Chondrocyte (in vitro differentiated cells): Measurements from ENCODE around the gene UPK1B. TPM values are rescaled to one million over a fixed set of nuclear protein-coding genes. Genes with fewer than 3 reads are reported as not detected.

ENCODE experiments used
- DNase-seq: peaks from one replicate; pipeline ENCODE4 v3.0.0; 2021; ENCODE audit warnings: mixed read lengths, low spot score
- H3K27ac Mint-ChIP-seq: one replicate; pipeline ENCODE4 v1.8.0; 2021; ENCODE audit warnings: mild to moderate bottlenecking, moderate library complexity, mixed read lengths; ENCODE audit not compliant: unreplicated experiment
- H3K27me3 Mint-ChIP-seq: 2 replicates; pipeline ENCODE4 v1.8.0; 2021; ENCODE audit warnings: low read depth, mixed read lengths
- H3K36me3 Mint-ChIP-seq: 2 replicates; pipeline ENCODE4 v1.8.0; 2021; ENCODE audit warnings: low read depth, mixed read lengths
- H3K4me1 Mint-ChIP-seq: 2 replicates; pipeline ENCODE4 v1.8.0; 2021; ENCODE audit warnings: low read depth, mild to moderate bottlenecking, mixed read lengths
- H3K4me3 Mint-ChIP-seq: one replicate; pipeline ENCODE4 v1.8.0; 2021; ENCODE audit warnings: mild to moderate bottlenecking, moderate library complexity, mixed read lengths; ENCODE audit not compliant: unreplicated experiment
- H3K9me3 Mint-ChIP-seq: 2 replicates; pipeline ENCODE4 v1.8.0; 2021; ENCODE audit warnings: low read depth, mixed read lengths
- CTCF ChIP-seq: fragments of 200-600 bp; sonication (generic); IDR thresholded peaks from 2 replicates; pipeline ENCODE4 v1.5.0; 2021; ENCODE audit warnings: antibody characterized with exemption, mild to moderate bottlenecking, moderate library complexity
- total RNA-seq: library from RNA; stranded (reverse); gene quantifications from 3 replicates; pipeline ENCODE4 v1.2.1, GENCODE V29; 2021

UPK1B gene
- total RNA-seq, 1 donor from 2014 or later = not detected

- Mint-ChIP-seq H3K27me3 (no peaks in the 10 kb centered on the region), H3K27ac (no peak overlapping the region), H3K4me3 (no peak overlapping the region), H3K36me3 (peaks cover 33% of the 10 kb centered on the region), H3K4me1 (no peaks in the 10 kb centered on the region), H3K9me3 (no peaks in the 10 kb centered on the region)
- DNase-seq = no peak
- no peak for TF ChIP-seq CTCF
Measured at GRCh38 chr3:119225121-119225520, 51.7 kb downstream of the UPK1B start.

- Mint-ChIP-seq H3K27me3 (no peaks in the 10 kb centered on the region), H3K4me3 (no peak overlapping the region), H3K4me1 (no peaks in the 10 kb centered on the region), H3K9me3 (no peaks in the 10 kb centered on the region), H3K36me3 (peaks cover 31% of the 10 kb centered on the region), H3K27ac (no peak overlapping the region)
- no peak for TF ChIP-seq CTCF
- no peak for DNase-seq
Measured at GRCh38 chr3:119227070-119227850, 53.9 kb downstream of the UPK1B start.

GRCh38 chr3:119228373-119229145, 55.2 kb downstream of the UPK1B start:
- no peaks in the 10 kb centered on the region for H3K9me3 Mint-ChIP-seq
- peaks cover 28% of the 10 kb centered on the region for H3K36me3 Mint-ChIP-seq
- H3K4me3 Mint-ChIP-seq = no peak overlapping the region
- no peak overlapping the region for H3K27ac Mint-ChIP-seq
- TF ChIP-seq CTCF = no peak
- H3K4me1 Mint-ChIP-seq = no peaks in the 10 kb centered on the region
- H3K27me3 Mint-ChIP-seq = no peaks in the 10 kb centered on the region
- no peak for DNase-seq

DNA sequence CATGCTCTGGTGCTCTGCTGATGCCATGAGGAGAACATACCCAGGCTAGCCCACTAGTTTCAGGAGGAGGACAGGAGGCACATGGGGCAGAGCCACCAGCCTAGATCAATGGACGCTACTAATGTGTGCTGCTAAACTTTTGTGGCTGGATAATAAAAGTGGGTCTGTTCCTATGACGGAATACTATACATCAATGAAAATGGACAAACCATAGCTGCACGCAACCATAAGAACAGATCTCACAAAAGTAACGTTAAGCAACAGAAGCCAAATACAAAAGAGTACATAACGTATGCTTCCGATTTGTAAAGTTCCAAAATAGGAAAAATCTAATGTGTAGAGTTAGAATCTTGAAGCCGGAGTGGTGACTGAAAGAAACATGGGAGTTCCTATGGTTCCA, 55.8 kb downstream of the UPK1B start:
- no peak for TF ChIP-seq CTCF
- H3K4me3 Mint-ChIP-seq = no peak overlapping the region
- H3K36me3 Mint-ChIP-seq = peaks cover 24% of the 10 kb centered on the region
- H3K4me1 Mint-ChIP-seq = no peaks in the 10 kb centered on the region
- H3K9me3 Mint-ChIP-seq = no peaks in the 10 kb centered on the region
- H3K27ac Mint-ChIP-seq = no peak overlapping the region
- DNase-seq = no peak
- H3K27me3 Mint-ChIP-seq = no peaks in the 10 kb centered on the region

DNA sequence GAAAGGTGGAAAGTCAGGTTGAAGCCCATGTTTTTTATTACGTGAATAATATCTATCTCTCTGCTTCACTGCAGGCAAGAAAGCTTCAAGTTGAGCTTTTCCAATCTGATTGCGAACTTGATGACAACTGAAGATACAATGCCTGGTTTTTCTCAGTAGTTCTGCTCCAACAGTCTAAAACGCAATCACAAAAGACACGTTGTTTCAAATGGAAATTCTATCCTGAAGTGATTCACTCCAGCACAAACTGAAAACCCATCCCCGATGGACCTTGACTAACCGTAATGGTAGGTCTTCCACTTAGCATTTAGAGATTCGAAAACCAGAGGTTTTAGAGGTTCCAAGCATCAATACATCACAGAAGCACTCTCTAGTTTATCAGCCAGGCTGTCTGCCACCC, 56.7 kb downstream of the UPK1B start:
- Mint-ChIP-seq H3K4me1 (peaks cover 6% of the 10 kb centered on the region), H3K4me3 (no peak overlapping the region), H3K27me3 (no peaks in the 10 kb centered on the region), H3K36me3 (peaks cover 26% of the 10 kb centered on the region), H3K9me3 (no peaks in the 10 kb centered on the region), H3K27ac (no peak overlapping the region)
- no peak for TF ChIP-seq CTCF
- DNase-seq = no peak
